SH-SY5Y (cell line): ENCODE data around the gene CNTN5.

Source experiments
- GATA2 ChIP-seq: IDR thresholded peaks from 2 replicates; pipeline ENCODE4 v1.6.1; 2011; ENCODE audit warnings: mild to moderate bottlenecking, low read depth, low read length
- GATA3 ChIP-seq: IDR thresholded peaks from 2 replicates; pipeline ENCODE4 v1.6.1; 2011; ENCODE audit warnings: low read depth, mild to moderate bottlenecking, low read length, moderate library complexity

GRCh38 chr11:100247704-100248103 lies 1227.0 kb downstream of the CNTN5 start:
- TF ChIP-seq GATA3: no peak
- no peak for TF ChIP-seq GATA2
